ENCODE data around the gene XPR1.

XPR1 gene

DNA sequence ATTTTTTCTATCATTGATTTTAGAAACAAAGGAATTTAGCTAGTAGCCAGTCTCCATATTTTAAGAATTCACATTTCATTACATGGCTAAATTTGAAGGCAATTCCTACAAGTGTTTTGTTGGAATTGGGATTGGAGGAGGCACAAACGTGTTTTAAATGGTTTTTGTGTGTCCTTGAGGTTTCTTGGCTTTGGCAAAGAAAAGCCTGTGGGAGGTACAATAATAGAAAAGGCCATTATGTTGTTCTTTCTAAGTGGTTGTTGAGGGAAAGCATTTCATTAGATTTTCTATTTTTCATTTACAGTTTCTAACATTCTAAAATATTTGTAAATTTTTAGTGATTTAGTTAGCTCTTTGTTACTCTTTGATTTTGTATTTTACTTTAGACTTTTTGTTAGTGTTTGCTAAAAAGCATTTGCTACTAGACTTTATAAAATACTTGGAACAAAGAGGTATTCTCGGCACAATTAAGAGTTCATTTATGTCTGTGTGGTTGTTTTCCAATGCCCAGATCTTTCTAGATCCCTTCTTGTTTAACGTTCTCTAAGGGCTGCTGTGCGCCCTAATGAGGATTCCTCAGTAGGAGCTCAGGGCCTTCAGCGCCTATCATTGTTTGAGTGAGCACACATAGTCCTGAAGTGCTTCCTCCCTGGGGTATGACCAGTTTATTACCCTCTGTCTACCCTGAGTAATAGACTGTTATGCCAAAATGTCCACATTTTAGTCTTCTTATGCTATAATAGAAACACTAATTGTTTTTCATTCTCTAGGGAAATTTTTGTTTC, 210.9 kb downstream of the XPR1 start:
- in situ Hi-C loops (cut with MboI; ENCODE audit: low sequenced_read_pairs, unreplicated experiment), result no loop called here
- no peak for DNase-seq (ENCODE audit: low spot score)
- TF ChIP-seq CTCF (IDR thresholded peaks at IDR 0.05; ENCODE audit: borderline replicate concordance, control extremely low read depth, extremely low read depth, insufficient read depth, missing control alignments), result no peak

DNA sequence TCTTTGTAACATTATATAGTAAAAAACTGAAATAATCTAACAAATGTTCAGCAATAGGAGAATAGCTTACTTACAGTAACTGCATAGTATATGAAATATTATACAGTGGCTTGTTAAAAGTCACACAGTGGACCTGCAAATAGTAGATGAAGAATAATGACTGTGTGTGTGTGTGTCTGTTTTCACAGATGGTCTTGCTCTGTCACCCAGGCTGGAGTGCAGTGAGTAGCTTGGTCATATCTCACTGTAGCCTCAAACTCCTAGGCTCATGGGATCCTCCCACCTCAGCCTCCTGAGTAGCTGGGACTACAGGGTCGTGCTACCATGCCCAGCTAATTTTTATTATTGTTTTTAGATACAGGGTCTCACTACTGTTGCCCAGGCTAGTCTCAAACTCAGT, 213.5 kb downstream of the XPR1 start:
- DNase-seq (ENCODE audit: low spot score), result no peak
- in situ Hi-C loops (cut with MboI; ENCODE audit: low sequenced_read_pairs, unreplicated experiment), result no loop called here
- TF ChIP-seq CTCF (IDR thresholded peaks at IDR 0.05; ENCODE audit: borderline replicate concordance, control extremely low read depth, extremely low read depth, insufficient read depth, missing control alignments), result no peak

- DNase-seq (ENCODE audit: low spot score), result no peak
- TF ChIP-seq CTCF (IDR thresholded peaks at IDR 0.05; ENCODE audit: borderline replicate concordance, control extremely low read depth, extremely low read depth, insufficient read depth, missing control alignments), result no peak
- in situ Hi-C loops (cut with MboI; ENCODE audit: low sequenced_read_pairs, unreplicated experiment), result no loop called here
These were observed 216.4 kb downstream of the XPR1 start for GRCh38 chr1:180848191-180848590.

DNA sequence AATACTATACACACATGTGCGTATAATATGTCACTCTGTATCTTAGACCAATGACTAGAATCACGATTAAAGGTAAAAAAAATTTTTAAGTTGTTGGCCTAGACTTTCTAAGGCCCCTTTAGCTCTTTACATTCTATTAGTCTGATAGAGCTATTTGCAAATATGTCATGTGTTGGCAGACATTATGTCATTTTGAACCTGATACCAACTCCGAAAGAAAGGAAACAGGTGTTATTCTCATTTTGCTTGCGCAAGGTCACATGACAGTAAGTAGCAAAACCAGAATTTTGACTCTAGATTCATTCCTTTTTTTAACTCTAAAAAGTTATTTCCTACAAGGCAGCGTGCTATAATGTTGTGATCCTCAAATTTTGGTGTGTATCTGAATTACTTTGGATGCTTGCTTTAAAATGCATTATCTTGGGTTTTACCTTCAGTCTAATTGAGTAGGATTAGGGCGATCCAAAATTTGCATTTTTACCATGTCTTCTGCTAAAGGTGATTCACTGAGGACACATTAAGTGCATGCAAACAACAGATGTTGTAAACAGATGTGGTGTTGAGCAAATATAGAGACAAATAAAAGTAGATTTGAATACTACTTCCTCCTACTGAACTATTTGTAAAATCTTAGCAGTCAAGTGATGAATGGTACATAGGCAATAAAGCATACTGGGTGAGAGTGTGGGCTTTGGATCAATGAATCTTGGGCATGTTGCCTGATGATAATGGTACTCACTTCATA, 217.4 kb downstream of the XPR1 start:
- DNase-seq (ENCODE audit: low spot score), result peak; percentile 31
- in situ Hi-C loops (cut with MboI; ENCODE audit: low sequenced_read_pairs, unreplicated experiment), result no loop called here
- TF ChIP-seq CTCF (IDR thresholded peaks at IDR 0.05; ENCODE audit: borderline replicate concordance, control extremely low read depth, extremely low read depth, insufficient read depth, missing control alignments), result no peak

DNA sequence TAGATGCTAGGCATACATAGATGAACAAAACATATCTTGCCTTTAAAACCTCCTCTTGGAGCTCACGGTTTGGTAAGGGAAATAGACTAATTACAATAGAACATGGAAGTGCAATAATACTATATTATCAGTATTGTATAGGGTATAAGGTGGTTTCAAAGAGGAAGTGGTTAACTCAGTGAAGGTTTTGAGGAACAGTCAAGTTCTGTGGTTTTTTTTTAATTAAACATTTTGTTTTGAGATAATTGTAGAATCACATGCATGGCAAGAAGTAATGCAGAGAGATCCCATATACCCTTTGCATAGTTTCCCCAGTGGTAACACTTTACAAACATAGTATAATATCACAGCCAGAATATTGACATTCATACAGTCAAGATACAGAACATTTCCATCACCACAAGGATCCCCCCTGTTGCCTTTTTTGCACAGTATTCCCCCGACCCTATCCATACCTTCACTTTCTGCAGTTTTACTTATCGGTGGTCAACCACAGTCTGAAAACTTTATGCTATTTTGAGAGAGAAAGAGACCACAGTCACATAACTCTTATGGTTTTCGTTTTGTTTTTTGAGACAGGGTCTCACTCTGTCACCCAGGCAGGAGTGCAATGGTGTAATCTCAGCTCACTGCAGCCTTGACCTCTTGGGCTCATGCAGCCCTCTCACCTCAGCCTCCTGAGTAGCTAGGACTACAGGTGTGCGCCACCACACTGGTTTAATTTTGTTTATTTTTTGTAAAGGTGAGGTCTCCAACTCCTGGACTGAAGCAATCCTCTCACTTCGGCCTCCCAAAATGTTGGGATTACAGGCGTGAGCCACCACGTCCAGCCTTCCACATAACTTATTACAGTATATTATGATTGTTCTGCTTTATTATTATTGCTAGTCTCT, 220.4 kb downstream of the XPR1 start:
- TF ChIP-seq CTCF (IDR thresholded peaks at IDR 0.05; ENCODE audit: borderline replicate concordance, control extremely low read depth, extremely low read depth, insufficient read depth, missing control alignments), result no peak
- in situ Hi-C loops (cut with MboI; ENCODE audit: low sequenced_read_pairs, unreplicated experiment), result loop anchor here (10.0 kb wide), 1 partner anchor 317 kb away; no protein-coding TSS in a partner anchor
- DNase-seq (ENCODE audit: low spot score), result no peak

DNA sequence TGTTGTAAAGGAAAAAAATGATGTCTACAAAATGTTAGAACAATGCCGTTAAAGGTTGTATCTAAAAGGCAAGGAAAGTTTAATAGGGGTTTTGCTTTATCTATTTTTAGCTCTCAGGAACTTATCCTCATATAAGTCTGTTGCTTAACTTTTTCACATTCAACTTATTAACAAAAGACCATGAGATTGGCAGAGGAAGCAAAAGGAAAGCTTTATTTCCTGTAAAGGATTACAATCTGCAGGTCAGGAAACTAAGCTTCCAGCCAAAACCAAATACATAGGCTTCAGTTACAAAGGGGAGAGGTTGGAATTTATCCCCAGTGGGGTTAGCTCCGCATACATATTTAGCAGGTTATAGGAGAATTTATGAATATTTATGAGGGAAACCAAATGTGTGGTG, 222.2 kb downstream of the XPR1 start:
- no peak for DNase-seq (ENCODE audit: low spot score)
- in situ Hi-C loops (cut with MboI; ENCODE audit: low sequenced_read_pairs, unreplicated experiment), result loop anchor here (10.0 kb wide), 1 partner anchor 319 kb away; no protein-coding TSS in a partner anchor
- TF ChIP-seq CTCF (IDR thresholded peaks at IDR 0.05; ENCODE audit: borderline replicate concordance, control extremely low read depth, extremely low read depth, insufficient read depth, missing control alignments), result no peak
